HG03520 (cell line): ENCODE measurements around the gene LKAAEAR1.

Source experiments
- ATAC-seq: cut with Tn5 transposase; IDR thresholded peaks from one replicate; pipeline ENCODE4 v1.9.1; 2021; ENCODE audit warnings: mild to moderate bottlenecking, moderate library complexity; ENCODE audit not compliant: unreplicated experiment

The LKAAEAR1 gene

DNA sequence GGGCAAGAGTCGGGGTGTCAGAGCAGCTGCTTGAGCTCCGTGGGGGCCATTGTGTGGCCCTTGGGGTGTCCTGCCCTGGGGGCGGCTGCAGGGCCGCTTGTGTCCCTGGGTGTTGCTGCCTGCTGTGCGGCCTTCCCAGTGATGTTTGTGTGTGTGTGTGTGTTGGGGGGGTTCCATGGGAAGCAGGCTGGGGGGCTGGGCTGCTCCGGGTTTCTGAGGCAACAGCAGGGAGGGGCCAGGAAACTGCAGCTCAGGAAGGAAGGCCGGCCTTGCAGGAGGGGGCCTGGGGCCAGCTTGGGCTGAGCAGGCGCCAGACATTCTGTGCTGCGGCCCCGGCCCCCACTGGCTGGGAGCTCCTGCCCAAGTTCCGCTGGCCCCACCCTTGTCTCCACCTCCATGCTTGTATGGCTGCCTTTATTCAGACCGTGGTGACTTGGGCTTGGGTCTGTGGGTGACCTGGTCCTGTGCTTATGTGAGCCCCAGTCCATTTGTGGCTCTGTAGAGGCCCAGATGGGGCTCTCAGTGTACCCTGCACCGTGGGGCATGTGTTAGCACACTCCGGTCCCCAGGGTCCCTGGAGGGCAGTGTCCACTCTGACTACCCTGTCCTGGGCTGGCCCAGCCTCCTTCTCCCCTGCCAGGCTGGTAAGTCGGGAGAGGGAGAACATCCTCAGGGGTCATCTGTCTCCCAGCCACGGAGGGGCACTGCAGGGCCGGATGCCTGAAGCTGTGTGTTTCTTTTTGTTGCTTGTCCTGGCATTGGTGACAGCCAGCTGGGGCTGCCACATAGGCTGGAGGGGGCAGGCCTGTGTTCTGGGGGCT lies 30.1 kb downstream of the LKAAEAR1 start:
- no peak for ATAC-seq

DNA sequence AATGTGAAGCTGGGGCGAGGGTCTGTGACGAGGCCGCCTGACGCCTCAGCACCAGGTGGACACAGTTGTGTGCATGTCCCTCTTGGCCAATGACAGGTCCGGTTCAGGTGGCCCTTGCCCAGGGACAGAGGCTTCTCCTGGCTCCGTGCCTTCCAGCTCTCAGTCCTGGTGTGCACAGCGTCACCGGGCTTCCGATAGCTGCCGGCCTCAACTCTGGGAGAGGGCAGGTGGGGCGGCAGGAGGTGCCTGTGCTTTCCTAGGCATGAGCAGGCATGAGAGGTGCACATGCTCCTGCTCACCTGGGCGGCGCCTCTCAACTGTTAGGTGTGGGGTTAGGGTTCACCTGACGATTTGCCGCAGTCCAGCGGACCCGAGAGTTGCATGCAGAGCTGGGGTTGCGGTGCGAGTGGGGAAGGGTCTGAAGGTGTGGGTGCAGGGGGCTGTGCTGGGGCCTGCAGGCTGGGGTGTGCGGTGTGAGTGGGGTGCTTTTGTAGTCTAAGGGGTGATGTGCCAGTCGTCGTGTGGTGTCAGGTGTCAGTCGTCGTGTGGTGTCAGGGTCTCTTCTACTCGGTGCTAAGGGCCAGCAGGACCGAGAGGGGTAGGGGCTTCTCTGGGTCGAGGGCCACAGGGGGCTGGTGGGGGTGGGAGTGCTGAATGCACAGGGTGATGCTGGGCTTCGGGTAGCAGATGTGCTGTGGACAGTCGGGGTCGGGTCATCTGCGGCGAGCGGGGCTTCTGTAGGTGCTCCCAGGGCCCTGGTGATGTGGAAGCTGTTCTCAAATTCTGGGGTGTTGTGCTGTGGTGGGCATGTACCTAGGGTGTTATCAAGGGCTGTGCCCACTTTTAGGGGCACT lies 31.0 kb downstream of the LKAAEAR1 start:
- ATAC-seq = no peak

DNA sequence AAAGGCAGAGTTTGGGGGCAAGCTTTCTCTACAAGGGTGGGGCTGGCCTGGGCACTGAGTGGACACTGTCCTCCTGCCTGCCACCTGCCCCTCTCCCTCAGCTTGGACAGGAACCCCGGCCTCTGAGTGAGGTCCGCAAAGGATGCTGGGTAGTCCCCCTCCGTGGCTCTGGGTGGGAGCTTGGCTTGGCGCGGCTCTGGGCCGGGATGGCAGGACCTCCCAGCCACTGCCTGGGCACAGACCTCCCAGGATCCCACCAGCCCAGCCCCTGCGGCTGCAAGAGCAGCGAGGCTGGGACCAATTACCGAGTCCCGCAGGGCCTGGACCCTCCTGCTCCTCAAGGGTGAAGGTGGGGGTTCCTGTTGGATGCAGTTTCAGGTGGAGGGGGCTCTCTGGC lies 31.9 kb downstream of the LKAAEAR1 start:
- ATAC-seq = no peak

- ATAC-seq = no peak
Measured at GRCh38 chr20:64051561-64052325, 32.5 kb downstream of the LKAAEAR1 start.

GRCh38 chr20:64051033-64051452 lies 33.2 kb downstream of the LKAAEAR1 start:
- ATAC-seq = no peak

- no peak for ATAC-seq
Measured at GRCh38 chr20:64050261-64051032, 33.8 kb downstream of the LKAAEAR1 start.

- ATAC-seq = no peak
Measured at GRCh38 chr20:64049878-64050260, 34.3 kb downstream of the LKAAEAR1 start.

DNA sequence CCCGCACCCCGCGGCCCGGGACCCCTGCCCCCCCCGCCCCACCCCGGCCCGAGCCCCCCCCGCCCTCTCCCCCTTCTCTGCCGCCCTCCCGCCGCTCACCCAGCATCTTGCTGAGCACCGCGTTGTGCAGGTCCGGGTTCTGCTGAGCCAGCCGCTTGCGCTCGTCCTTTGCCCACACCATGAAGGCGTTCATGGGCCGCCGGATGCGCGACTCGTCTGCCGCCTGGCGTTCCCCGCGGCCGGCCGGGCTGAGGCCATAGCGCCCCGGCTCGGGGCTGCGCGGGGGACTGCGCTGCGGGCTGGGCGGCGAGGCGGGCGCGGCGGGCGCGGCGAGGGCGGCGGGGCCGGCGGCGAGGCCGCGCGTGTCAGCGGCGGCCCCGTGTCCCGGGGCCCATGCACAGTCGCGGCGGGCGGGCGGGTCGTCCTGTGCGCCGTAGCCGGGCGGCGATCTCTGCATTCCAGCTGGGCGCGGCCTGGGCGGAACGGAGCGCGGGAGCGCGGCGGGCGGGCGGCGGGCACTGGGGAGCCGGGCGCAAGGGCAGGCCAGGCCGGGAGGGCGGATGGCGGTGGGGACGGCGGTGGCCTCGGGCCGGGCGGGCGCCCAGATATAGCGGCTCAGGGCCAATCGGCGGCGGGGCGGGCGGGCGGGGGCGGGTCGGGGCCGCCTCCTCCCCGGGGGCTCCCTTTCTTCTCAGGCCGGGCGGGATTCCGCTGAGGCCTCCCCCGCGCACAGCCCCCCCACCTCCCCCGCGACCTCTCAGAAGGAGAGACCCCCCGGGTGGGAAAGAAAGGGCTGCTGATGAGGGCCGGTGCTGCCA lies 34.9 kb downstream of the LKAAEAR1 start, which contains the start of gene SOX18:
Gene SOX18, minus strand, starts transcription at position 580 of the 818 bp plus-strand sequence. Its CDS starts 123 bp downstream, at position 457.
- no peak for ATAC-seq

DNA sequence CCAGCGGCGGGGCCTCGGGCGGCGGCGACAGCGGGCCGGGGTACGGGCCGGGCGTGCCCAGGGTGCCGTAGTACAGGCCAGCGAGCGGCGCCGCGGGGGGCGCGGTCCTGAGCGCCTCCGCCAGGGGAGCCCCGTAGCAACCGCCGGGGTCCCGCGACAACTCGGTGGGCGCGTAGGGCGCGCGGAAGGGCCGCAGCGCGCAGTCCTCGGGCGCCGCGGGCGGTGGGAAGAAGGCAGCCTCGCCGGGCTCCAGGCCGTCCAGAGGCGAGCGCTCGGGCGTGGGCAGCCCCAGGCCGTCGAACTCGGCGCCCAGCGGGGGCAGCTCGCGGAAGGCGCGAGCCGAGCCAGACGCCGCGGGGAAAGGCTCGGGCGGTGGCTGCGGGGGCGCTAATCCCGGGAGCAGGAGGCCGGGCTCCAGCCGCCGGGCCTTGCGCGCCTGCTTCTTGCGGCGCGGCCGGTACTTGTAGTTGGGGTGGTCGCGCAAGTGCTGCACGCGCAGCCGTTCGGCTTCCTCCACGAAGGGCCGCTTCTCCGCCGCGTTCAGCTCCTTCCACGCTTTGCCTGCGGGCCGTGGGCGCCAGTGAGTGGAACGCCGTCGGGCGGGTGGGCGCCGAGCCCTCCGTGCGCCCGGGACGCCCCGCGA lies 35.7 kb downstream of the LKAAEAR1 start:
- no peak for ATAC-seq

DNA sequence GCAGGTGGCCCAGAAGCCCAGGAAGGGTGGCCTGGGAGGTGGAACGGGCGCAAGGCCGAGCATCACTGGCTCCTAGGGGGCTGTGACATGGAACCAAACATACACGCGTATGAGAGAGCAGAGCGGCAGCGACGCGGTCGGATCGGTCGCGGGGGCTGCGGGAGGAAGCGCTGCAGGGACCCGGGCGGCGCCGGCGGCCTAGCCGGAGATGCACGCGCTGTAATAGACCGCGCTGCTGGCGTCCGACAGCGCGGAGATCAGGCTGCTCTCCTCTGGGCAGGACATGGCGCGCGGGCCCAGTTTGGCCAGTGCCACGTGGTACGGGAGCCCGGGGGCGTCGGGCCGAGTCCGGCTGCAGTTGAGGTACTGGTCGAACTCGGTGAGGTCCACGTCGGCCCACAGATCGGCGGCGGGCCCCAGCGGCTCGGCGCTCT lies 36.2 kb downstream of the LKAAEAR1 start:
- ATAC-seq = no peak

DNA sequence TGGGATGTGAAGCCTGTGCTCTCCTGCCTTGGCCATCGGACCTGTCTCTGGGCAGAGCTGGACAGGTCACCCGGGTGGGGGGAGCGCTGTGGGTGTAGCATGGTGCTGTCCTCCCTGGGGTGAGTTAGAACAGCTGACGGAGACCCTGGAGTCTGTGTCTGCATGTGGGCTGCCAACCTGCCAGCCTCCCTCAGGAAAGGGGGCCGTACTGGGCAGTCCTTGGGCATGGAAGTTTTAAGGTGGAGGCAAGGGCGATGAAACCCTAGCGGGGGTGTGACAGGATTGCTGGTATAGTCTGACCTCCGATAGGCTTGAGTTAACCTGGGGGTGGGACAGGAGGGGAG lies 37.2 kb downstream of the LKAAEAR1 start:
- ATAC-seq = no peak

GRCh38 chr20:64045346-64046011 lies 38.7 kb downstream of the LKAAEAR1 start:
- no peak for ATAC-seq

- ATAC-seq = no peak
Measured at GRCh38 chr20:64044484-64045247, 39.5 kb downstream of the LKAAEAR1 start.

DNA sequence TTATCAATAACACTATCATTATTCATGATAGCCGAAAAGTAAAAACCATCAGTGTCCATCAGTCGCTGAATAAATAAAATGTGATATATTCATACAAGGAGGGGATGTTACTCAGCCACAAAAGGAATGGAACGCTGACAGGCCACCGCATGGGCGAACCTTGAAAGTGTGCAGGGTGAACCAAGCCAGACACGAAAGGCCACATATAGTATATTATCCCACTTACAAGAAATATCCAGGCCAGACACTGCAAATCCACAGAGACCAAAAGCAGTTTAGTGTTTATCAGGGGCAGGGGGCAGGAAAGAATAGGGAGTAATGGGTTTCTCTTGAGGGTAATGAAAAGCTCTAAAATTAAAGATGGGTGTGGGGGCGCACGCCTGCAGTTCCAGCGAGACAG lies 40.4 kb downstream of the LKAAEAR1 start:
- ATAC-seq = no peak

- no peak for ATAC-seq
Measured at GRCh38 chr20:64042054-64042781, 42.0 kb downstream of the LKAAEAR1 start.

DNA sequence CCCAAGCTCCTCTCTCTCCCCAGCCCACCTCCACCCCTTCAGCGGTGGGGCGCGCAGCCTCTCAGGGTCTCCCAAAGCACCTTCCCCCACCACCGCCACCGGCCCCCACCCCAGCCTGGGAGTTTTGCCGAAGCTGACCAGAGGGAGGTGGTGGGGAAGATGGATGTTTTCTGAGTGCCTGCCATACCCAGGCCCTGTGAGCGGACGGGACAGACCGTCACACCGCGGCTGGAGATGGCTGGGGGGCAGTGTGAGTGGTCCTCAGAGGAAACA lies 42.5 kb downstream of the LKAAEAR1 start:
- ATAC-seq = no peak

DNA sequence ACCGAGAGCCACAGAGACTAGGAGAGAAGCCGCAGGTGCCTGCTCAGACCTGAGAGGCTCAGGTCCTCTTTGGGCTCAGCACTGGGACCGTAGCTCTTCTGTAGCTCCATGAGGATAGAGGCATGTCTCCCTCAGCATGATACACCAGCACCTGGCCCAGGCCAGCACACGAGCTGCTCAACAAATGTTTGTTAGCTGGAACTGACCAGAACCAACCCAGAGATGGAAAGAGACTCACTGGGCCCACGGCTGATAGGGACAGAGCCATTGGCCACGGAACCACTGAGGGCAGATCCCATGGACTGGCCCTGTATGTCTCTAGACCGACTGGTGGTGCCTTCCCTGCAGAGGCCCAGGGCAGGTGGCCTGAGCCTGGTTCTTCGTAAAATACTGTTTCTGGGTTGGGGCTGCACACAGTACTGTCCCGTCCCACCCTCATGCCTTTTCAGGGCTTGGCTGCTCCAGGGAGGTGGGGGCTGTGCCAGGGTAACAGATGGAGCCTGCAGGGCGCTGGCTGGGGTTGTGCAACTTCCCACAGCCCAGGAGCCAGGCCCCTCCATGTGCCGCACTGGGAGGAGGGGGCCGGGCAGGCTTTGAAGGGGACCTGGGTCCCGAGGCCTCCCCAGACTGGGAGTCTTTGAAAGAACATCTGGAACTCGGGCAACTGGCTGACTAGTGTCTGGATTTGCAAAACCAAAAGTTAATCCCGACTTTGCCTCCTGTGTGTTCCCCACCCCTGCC lies 43.0 kb downstream of the LKAAEAR1 start:
- no peak for ATAC-seq
